ENCODE measurements around the gene DNAJC16.
"Not testable (repeated sequence)": the region's sequence is repeated elsewhere in the genome, so short reads cannot be mapped to it uniquely, and the experiment has no call there.

Gene DNAJC16

GRCh38 chr1:15526490-15527339 lies at the start of gene DNAJC16:
Gene DNAJC16 (plus strand): TSS chr1:15526848. CDS start chr1:15529106, 2,258 bp downstream.
- peak; percentile 99 for DNase-seq (ENCODE audit: low spot score)

GRCh38 chr1:15476927-15477326 lies 49.7 kb upstream of the DNAJC16 start:
- DNase-seq (ENCODE audit: low spot score), result no peak

GRCh38 chr1:15477646-15478212 lies 48.9 kb upstream of the DNAJC16 start:
- DNase-seq (ENCODE audit: low spot score), result no peak

- no peak for DNase-seq (ENCODE audit: low spot score)
These were observed 46.8 kb upstream of the DNAJC16 start for GRCh38 chr1:15479654-15480347.

GRCh38 chr1:15482455-15482854 lies 44.2 kb upstream of the DNAJC16 start:
- DNase-seq (ENCODE audit: low spot score), result not testable (repeated sequence)

- DNase-seq (ENCODE audit: low spot score), result not testable (repeated sequence)
These were observed 43.6 kb upstream of the DNAJC16 start for GRCh38 chr1:15482983-15483543.

- no peak for DNase-seq (ENCODE audit: low spot score)
These were observed 42.7 kb upstream of the DNAJC16 start for GRCh38 chr1:15483971-15484370.

- not testable (repeated sequence) for DNase-seq (ENCODE audit: low spot score)
These were observed 42.2 kb upstream of the DNAJC16 start for GRCh38 chr1:15484443-15484842.

GRCh38 chr1:15485636-15486035 lies 41.0 kb upstream of the DNAJC16 start:
- DNase-seq (ENCODE audit: low spot score), result no peak

- not testable (repeated sequence) for DNase-seq (ENCODE audit: low spot score)
These were observed 39.6 kb upstream of the DNAJC16 start for GRCh38 chr1:15486844-15487610.

- no peak for DNase-seq (ENCODE audit: low spot score)
These were observed 38.3 kb upstream of the DNAJC16 start for GRCh38 chr1:15488371-15488770.

- no peak for DNase-seq (ENCODE audit: low spot score)
These were observed 37.5 kb upstream of the DNAJC16 start for GRCh38 chr1:15489052-15489736.

GRCh38 chr1:15491010-15491409 lies 35.6 kb upstream of the DNAJC16 start:
- not testable (repeated sequence) for DNase-seq (ENCODE audit: low spot score)

- no peak for DNase-seq (ENCODE audit: low spot score)
These were observed 34.1 kb upstream of the DNAJC16 start for GRCh38 chr1:15492596-15492995.

GRCh38 chr1:15493869-15494390 lies 32.7 kb upstream of the DNAJC16 start:
- DNase-seq (ENCODE audit: low spot score), result no peak

GRCh38 chr1:15500184-15501178 lies 26.2 kb upstream of the DNAJC16 start:
- no peak for DNase-seq (ENCODE audit: low spot score)

- DNase-seq (ENCODE audit: low spot score), result peak; percentile 24
These were observed 25.2 kb upstream of the DNAJC16 start for GRCh38 chr1:15501208-15502032.

- DNase-seq (ENCODE audit: low spot score), result no peak
These were observed 22.2 kb upstream of the DNAJC16 start for GRCh38 chr1:15504436-15504835.

- DNase-seq (ENCODE audit: low spot score), result no peak
These were observed 19.8 kb upstream of the DNAJC16 start for GRCh38 chr1:15506831-15507230.

All from CD4-positive, alpha-beta T cell treated with Interleukin-6 at 100 ng/mL for 8 hours (primary cell).